HG03521 (cell line): ENCODE measurements around the gene SLC17A9.
"Not testable (repeated sequence)": the region's sequence is repeated elsewhere in the genome, so short reads cannot be mapped to it uniquely, and the experiment has no call there.

Experiments used
- ATAC-seq: cut with Tn5 transposase; IDR thresholded peaks from one replicate; pipeline ENCODE4 v1.9.1; 2021; ENCODE audit warnings: mild to moderate bottlenecking, moderate library complexity; ENCODE audit not compliant: unreplicated experiment

Gene SLC17A9

DNA sequence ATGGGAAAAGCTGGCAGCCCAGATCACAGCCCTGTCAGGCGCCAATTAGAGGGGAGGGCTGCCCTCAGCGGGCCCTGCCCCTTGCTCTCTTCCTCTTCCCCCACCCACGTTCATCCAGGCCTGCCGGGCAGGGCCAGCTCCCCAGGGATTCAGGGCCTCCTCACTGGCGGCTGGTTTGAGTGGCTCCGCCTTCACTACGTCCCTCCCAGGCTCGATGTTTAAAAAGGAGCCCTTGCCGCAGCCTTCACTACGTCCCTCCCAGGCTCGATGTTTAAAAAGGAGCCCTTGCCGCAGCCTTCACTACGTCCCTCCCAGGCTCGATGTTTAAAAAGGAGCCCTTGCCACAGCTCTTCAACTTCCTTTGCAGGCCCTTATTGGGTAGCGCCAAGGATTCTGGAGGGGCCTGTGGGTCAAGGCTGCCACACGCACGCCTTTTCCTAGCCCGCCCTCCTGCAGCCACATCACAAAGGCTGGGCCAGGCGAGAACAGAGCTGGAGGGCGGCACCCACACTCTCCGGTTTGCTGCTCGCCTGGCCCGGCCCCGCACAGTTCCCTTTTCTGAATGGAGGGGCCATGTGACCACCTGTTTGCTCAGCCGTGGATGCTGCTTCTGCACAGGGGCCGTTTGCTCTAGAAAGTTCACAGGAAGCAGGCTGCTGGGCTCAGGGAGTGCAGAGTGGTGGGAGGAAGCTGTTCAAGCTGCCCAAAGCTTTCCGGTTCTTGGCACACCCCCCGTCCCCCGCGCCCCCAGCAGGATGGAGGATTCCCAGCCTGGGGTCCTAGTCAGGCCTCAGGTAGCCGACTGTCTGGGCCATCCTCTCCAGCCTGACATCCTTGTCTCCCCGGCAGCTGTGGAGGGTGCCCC, 1.6 kb downstream of the SLC17A9 start:
- peak; percentile 64 for ATAC-seq

DNA sequence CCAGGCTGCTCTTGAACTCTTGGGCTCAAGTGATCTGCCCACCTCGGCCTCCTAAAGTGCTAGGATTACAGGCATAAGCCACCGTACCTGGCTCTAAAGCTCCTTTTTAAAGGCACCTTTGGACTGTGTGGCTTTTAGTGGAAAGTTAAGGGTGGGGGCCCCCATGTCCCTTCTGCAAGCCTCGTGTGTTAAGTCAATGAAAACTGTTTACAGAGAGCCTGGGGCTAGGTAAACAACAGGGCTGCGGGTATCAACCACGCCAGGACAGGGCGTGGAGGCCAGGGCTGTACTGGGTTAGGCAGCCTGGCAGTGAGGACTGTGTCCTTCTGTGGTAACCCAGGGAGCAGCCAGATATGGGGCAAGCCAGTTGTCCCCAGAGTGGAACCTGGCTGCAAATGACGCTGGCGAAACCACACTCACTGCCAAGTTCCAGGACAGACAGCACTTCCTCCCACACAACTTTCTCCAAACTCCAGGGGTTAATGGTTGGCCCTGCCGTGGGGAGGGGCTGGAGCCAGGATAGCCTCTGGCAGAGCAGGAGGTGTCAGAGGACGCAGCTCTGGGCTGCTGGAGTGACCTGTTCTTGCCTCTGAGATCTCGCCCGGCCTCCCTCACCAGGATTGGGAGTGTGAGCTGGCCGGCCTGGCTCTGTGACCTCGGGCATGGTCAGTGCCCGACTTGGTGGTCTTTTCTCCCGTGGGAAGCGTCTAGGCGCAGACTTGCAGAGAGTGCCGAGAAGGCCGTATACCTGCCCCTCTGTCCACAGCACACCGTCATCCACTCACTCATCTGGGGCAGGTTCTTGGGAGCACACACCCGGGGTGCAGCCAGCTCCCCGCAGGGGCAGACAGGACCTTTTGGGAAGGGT, 3.2 kb downstream of the SLC17A9 start:
- no peak for ATAC-seq

DNA sequence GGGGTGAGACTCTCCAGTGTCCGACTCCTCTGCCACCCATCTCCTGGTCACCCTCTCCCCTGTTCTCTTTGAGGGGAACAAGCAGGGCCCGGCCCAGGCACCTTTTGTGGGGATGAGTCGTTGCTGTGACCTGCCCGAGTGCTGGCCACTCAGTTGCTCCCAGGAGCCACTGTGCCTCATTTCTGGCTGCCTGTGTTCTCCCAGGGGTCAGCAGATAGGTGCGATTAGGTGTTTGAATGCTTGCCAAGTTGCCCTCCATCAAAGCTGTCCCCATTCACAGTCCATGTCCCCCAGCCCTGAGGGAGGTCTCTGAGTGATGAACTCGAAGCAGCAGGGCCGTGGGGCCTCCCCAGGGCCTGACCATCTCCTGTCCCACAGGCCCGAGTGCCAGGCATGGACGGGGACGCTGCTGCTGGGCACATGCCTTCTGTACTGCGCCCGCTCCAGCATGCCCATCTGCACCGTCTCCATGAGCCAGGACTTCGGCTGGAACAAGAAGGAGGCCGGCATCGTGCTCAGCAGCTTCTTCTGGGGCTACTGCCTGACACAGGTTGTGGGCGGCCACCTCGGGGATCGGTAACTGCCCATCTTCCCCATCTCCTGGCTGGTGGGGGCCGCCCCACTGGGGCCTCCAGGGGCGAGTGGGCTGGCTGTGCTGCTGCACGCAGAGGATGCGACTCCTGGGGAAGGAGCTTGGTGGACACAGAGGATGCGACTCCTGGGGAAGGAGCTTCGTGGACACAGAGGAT, 4.1 kb downstream of the SLC17A9 start:
- ATAC-seq = no peak

GRCh38 chr20:62957136-62958117, 4.9 kb downstream of the SLC17A9 start:
- ATAC-seq = no peak

DNA sequence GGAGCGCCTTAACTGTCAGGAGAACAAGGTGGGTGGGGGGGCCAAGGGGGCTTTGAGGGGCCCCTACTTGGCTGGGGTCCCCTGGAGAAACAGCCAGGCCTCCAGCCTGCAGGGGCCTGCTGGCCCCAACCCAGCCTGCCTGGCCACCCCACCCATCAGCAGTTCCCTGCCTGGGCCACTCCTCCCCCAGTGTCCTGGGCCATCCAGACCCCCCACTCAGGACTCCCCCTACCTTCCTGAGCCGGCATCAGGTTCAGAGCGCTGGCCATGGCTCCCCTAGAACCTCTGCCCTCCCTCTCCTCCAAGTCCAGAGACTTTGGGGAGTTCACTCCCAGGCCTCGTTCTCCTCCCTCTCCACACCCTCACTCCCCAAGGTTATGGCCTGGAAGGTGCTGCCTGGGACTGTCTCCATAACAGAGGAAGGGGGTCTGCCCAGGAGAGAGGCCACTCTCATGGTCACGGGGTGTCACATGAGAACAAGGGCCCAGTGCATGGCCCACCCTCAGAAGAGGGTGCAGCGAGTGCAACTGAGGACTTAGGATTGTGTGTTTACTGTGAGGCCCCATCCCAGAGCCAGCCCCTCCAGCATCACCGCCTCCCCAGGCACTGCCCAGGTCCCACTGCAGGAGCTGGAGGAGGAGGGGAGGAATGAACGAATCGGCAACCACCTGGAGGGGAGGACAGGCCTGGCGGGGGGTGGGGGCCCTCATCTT, 6.0 kb downstream of the SLC17A9 start:
- no peak for ATAC-seq

GRCh38 chr20:62959101-62959971, 6.8 kb downstream of the SLC17A9 start:
- ATAC-seq = no peak

DNA sequence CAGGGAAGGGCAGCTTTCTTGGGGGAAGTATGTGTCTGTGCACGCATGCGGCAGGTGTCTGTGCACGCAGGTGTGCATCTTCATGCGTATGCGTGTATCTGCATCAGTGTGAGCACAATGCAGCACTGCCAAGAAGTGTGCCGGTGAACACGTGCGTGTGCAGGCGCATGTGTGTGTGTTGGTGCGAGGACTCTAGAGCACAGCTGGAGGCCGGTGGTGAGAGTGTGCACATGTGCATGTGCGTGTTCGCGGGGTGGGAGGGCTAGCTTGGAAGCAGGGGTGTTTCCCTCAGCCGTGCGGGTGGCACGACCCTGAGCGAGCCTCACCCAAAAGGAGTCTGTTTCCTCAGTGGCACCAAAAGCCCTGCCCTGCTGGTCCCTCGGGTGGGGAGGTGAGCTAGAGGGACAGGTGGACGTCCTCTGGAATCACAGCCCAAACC, 7.5 kb downstream of the SLC17A9 start:
- ATAC-seq = no peak

- ATAC-seq = not testable (repeated sequence)
Observed at GRCh38 chr20:62960446-62961309, 8.2 kb downstream of the SLC17A9 start.

DNA sequence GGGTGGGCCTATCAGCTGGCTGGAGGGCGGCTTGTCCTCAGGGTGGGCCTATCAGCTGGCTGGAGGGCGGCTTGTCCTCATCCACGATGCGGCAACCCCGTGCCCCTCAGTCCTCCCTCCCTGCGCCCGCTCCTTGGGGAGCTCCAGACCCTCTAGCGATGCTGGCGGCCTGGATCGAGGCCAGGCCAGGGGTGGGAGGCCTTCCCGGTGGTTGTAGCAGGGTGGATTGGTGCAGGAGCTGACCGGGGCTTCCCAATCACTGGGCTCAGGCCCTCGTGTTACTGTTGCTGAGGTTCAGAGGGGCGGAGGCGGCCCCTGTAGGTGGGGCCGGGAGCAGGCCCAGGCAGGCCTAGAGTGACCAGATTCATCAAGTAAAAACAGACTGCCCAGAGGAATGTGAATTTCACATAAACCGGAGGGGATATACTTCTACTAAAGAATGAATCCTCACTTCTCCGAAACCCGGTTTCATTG, 8.8 kb downstream of the SLC17A9 start:
- no peak for ATAC-seq

DNA sequence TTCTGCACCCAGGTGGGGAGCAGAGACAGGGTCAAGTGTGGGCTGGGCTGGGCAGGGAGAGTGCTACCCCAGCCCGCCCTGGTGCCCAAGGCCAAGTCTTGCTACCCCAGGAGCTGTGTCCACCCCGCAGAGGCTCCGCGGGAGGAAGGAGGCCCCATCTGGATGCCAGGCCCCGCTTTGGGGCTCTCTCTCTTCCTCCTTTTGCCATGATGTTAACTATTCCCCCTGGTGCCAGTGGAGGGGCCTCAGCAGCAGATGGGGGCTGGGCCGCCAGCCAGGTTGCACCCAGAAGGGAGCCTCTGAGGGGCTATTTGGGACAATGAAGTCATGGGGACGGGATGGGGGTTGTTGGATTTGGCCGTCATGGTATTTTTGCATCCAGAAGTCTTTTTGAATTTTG, 9.3 kb downstream of the SLC17A9 start:
- ATAC-seq = no peak

GRCh38 chr20:62962221-62962879, 9.8 kb downstream of the SLC17A9 start:
- no peak for ATAC-seq

DNA sequence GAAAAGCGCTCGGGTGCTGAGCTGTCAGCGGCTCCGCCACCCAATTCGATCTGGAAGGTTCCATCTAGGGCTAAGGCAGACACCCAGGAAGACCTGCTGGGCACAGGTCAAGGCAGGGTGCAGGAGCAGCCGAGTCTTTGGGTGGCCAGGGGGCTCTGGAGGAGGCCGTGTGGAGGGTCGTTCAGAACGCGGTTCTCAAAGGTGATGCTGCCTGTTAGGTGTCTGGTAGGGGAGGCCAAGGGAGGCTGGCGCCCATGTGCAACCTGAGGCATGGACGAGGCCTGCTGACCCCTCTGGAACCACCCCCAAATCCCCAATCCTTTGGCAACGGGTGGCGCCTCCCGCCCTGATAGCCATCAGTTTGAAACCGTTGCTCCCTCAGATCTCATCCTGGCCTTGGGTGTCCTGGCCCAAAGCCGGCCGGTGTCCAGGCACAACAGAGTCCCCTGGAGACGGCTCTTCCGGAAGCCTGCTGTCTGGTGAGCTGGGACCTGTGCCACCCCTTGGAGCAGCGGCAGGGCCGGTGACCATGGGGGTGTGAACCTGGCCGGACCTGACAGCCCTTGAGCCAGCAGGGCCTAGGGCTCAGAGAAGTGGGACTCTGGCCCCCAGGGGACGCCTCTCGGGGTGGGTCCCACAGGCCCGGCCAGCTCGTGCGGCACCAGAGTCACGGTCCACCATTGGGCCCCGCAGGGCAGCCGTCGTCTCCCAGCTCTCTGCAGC, 10.5 kb downstream of the SLC17A9 start:
- no peak for ATAC-seq

DNA sequence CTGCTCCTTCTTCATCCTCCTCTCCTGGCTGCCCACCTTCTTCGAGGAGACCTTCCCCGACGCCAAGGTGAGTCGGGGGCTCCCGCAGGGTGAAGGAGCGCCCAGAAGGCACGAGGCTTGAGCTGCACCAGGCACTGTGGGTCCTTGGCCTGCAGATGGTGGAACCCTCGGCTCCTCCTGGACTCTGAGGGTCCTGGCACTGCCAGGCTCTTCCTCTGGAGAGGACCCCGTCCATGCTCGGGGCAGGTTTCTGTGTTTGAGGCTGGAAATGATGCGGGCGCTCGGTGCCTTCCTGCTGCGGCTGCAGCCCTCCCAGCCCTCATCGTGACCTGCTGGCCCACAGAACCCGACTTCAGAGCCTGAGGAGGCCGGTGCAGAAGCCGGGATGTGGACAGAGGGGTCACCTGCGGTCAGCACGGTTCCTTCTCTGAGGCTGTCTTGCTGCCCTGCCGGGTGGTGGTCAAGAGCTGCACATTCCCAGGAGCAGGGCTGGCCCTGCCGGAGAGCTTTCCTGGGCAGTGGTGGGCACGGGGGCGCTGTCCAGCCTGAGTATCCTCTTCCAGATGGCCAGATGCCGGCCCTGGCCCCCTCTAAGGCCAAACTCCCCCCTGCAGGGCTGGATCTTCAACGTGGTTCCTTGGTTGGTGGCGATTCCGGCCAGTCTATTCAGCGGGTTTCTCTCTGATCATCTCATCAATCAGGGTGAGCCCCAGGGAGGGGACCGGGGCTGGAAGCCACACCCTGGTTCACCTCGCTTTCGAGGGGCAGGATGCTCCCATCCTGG, 11.3 kb downstream of the SLC17A9 start:
- ATAC-seq = no peak

DNA sequence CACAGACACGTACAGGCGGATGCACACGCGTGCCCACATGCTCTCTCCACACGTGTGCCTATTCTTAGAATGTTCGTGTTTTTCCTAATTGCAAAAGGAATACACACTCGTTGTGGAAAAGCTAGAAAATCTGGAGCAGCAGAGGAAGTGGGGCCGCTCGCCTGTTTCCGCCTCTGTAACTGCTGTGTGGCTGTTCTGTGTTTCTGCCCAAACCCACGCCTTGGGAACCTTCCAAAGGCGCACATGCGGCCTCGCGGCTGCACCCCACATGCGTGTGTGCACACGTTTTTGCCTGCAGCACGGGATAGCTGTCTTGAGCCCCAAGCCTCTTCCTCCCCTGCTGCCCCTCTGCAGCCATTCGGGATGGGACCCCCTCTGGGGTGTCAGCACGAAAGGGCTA, 12.2 kb downstream of the SLC17A9 start:
- no peak for ATAC-seq

DNA sequence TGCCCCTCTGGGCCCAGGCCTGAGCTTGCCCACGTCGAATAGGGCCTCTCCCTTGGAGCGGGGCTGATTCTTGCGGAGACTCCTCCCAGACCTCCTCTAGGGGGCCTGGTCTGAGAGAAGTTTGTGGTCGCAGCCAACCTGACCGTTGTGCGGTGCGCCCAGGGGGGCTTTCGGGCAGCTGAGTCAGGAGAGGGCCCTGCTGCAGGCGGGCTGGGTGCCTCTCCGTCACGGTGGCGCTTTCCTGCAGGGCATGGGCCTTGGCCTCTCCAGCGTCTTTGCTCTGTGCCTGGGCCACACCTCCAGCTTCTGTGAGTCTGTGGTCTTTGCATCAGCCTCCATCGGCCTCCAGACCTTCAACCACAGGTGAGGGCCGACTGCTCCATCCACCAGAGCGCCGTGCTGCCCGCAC, 12.9 kb downstream of the SLC17A9 start:
- no peak for ATAC-seq
